GM12878 (cell line): ENCODE measurements around the gene HSD17B11. TPM values are rescaled to one million over a fixed set of nuclear protein-coding genes. Genes with fewer than 3 reads are reported as not detected.
"Not testable (repeated sequence)": the region's sequence is repeated elsewhere in the genome, so short reads cannot be mapped to it uniquely, and the experiment has no call there.

Experiments used
- ATAC-seq: fragments of 200-7000 bp; cut with Tn5 transposase; 3 replicates; pipeline ENCODE4 v1.9.1; 2020; ENCODE audit warnings: mild to moderate bottlenecking, moderate library complexity
- BruUV-seq: library from RNA; stranded (reverse); fragments of 400-500 nt; replicated peaks from 2 replicates; lab custom pipeline; 2021; lab: Mats Ljungman, UMichigan
- CTCF ChIA-PET: fragments of 300-600 bp; sonication (Branson Sonifier 250); formaldehyde crosslinking; extraction: SDS; loops from one replicate; lab custom pipeline; 2021; ENCODE audit warnings: inconsistent platforms; lab: Yijun Ruan, JAX
- POLR2A ChIA-PET: fragments of 350-600 bp; formaldehyde crosslinking; extraction: SDS; loops from one replicate; lab custom pipeline; 2021; ENCODE audit warnings: inconsistent platforms; lab: Charles Lee
- RAD21 ChIA-PET: fragments of 300-600 bp; sonication (Branson Sonifier 250); formaldehyde crosslinking; loops from one replicate; lab custom pipeline; 2023; ENCODE audit warnings: antibody characterized with exemption; ENCODE audit not compliant: unreplicated experiment; lab: Charles Lee
- SMC1A ChIA-PET: fragments of 300-600 bp; sonication (Branson Sonifier 250); formaldehyde crosslinking; loops from one replicate; lab custom pipeline; 2023; ENCODE audit not compliant: unreplicated experiment, uncharacterized antibody; lab: Charles Lee
- DNase-seq: peaks from one replicate; pipeline ENCODE4 v3.0.0-alpha.2; 2011; ENCODE audit warnings: low read depth, low spot score
- FAIRE-seq: peaks from 3 replicates; lab custom pipeline; 2011; peaks lifted over from hg19 to GRCh38; lab: Jason Lieb, UNC
- H2AFZ ChIP-seq: 2 replicates; pipeline ENCODE4 v1.6.0; 2011; ENCODE audit warnings: low read depth, low read length, control low read depth; ENCODE audit not compliant: control insufficient read depth
- H3K27ac ChIP-seq: 2 replicates; pipeline ENCODE4 v1.5.1; 2011; ENCODE audit warnings: control low read depth; ENCODE audit not compliant: control insufficient read depth, insufficient read depth
- H3K27me3 ChIP-seq, 2 experiments: replicated peaks in 1 of 2; 2 replicates each; pipeline versions ENCODE4 v1.6.0 to v1.6.1; 2011; ENCODE audit warnings: low read length in 1 of 2; ENCODE audit not compliant: control insufficient read depth in 2 of 2, insufficient read depth in 2 of 2
- H3K36me3 ChIP-seq, 2 experiments: 2 replicates each; pipeline ENCODE4 v1.5.1; 2011; ENCODE audit warnings: low read length in 1 of 2; ENCODE audit not compliant: control insufficient read depth in 2 of 2, insufficient read depth in 2 of 2
- H3K4me1 ChIP-seq: 2 replicates; pipeline ENCODE4 v1.6.1; 2011; ENCODE audit warnings: mild to moderate bottlenecking, low read length, moderate library complexity, mixed read lengths; ENCODE audit not compliant: control insufficient read depth, insufficient read depth
- H3K4me2 ChIP-seq: 2 replicates; pipeline ENCODE4 v1.6.0; 2011; ENCODE audit warnings: control low read depth; ENCODE audit not compliant: control insufficient read depth, insufficient read depth
- H3K4me3 ChIP-seq: fragments of 200-600 bp; sonication (generic); 2 replicates; pipeline ENCODE4 v1.5.1; 2016
- H3K79me2 ChIP-seq: 2 replicates; pipeline ENCODE4 v1.6.0; 2011; ENCODE audit warnings: low read length; ENCODE audit not compliant: control insufficient read depth, insufficient read depth
- H3K9ac ChIP-seq: 2 replicates; pipeline ENCODE4 v1.8.0; 2011; ENCODE audit warnings: low read length, control low read depth, mixed read lengths; ENCODE audit not compliant: control insufficient read depth, insufficient read depth
- H3K9me3 ChIP-seq: replicated peaks from 3 replicates; pipeline ENCODE4 v1.5.1; 2011; ENCODE audit warnings: mild to moderate bottlenecking, low read length; ENCODE audit not compliant: control insufficient read depth, insufficient read depth
- H4K20me1 ChIP-seq: 2 replicates; pipeline ENCODE4 v1.6.0; 2011; ENCODE audit not compliant: control insufficient read depth, insufficient read depth
- ZBTB11 ChIP-seq: fragments of 450-650 bp; formaldehyde crosslinking; IDR thresholded peaks from 2 replicates; pipeline ENCODE4 v1.5.0; 2022; ENCODE audit warnings: mild to moderate bottlenecking, missing genetic modification characterization
- WGBS: methylation state at CpG from one replicate; pipeline ENCODE4 v1.1.6; 2016; ENCODE audit warnings: low lambda C conversion rate; ENCODE audit not compliant: insufficient replicate concordance, insufficient coverage; ENCODE audit errors: missing lambda C conversion rate; 5-methylcytosine and 5-hydroxymethylcytosine counted together
- in situ Hi-C: fragments of 300-500 bp; cut with MboI; formaldehyde crosslinking; loops from 9 replicates; pipeline ENCODE4 v1.14.3; 2018; ENCODE audit warnings: mixed read lengths
- intact Hi-C: fragments of 100-400 bp; cut with micrococcal nuclease; formaldehyde crosslinking; loops from one replicate; pipeline ENCODE4 v1.14.2; 2022; ENCODE audit not compliant: unreplicated experiment
- polyA plus RNA-seq, 11 experiments: library from polyadenylated mRNA; depleted of rRNA in 4 of 11; unstranded in 6 of 11; stranded (reverse) in 5 of 11; fragments of >200 nt; fragmentation: Nextera tagmentation in 4 of 11; fragmentation: Illumina TruSeq in 1 of 11; extraction: Ambion mirVana in 4 of 11; extraction: Trizol in 1 of 11; gene quantifications; 1 replicate in 1 of 11; 2 replicates in 10 of 11; pipeline versions ENCODE4 v1.2.1 to v1.2.3, GENCODE V29; 2011 to 2016; ENCODE audit warnings: inconsistent platforms in 2 of 11, missing spikeins in 2 of 11, low read depth in 1 of 11
- total RNA-seq, 4 experiments: library from RNA; depleted of rRNA in 3 of 4; stranded (reverse); fragments of >200 nt in 3 of 4; fragmentation: Illumina TruSeq in 1 of 4; extraction: Trizol in 1 of 4; gene quantifications; 2 replicates each; pipeline versions ENCODE4 v1.2.1 to v1.2.3, GENCODE V29; 2013 to 2021

HSD17B11 gene
- total and polyA plus RNA-seq, 10 of the 15 experiments (the other 5 are each of a cell fraction or from before 2014, with no cell fraction given), result 10.3 to 29.5 (median 17.7) TPM

GRCh38 chr4:87316961-87317360, 74.0 kb downstream of the HSD17B11 start:
- ChIA-PET SMC1A (no interaction called here), RAD21 (no interaction called here), POLR2A (no interaction called here), CTCF (no interaction called here)
- intact Hi-C loops, result no loop called here
- ATAC-seq, result no peak
- Histone ChIP-seq H2AFZ (no peak overlapping the region), H3K9me3 (no peaks in the 10 kb centered on the region), H3K27ac (no peak overlapping the region), H3K9ac (no peak overlapping the region), H3K4me2 (no peak overlapping the region), H3K36me3 (no peaks in the 10 kb centered on the region), H3K79me2 (no peaks in the 10 kb centered on the region), H3K4me3 (no peak overlapping the region), H3K27me3 (no peaks in the 10 kb centered on the region; a peak in 1 of 4 replicates), H3K4me1 (no peaks in the 10 kb centered on the region), H4K20me1 (no peaks in the 10 kb centered on the region)
- BruUV-seq, result no TSS peak
- in situ Hi-C loops, result no loop called here
- no peak for TF ChIP-seq ZBTB11 (CRISPR knock-in tag)
- no peak for DNase-seq
- 78% methylated on average over 3 of the region's 3 CpGs for WGBS
- no peak for FAIRE-seq

- H4K20me1 ChIP-seq, POLR2A ChIA-PET, BruUV-seq, H3K9ac ChIP-seq, H3K36me3 ChIP-seq, H3K27me3 ChIP-seq, H3K9me3 ChIP-seq, H3K27ac ChIP-seq, H3K4me3 ChIP-seq, CTCF ChIA-PET, H2AFZ ChIP-seq, ATAC-seq, RAD21 ChIA-PET, DNase-seq, FAIRE-seq, H3K79me2 ChIP-seq, in situ Hi-C loops, H3K4me1 ChIP-seq, intact Hi-C loops, SMC1A ChIA-PET, H3K4me2 ChIP-seq: not testable (repeated sequence)
- WGBS, result 0% methylated on average over 4 of the region's 4 CpGs
Observed at GRCh38 chr4:87315000-87315399, 76.0 kb downstream of the HSD17B11 start.
